NCI-H2029 treated with DMSO at 0.1 percent for 48 hours (cell line): ENCODE data around the gene ZNF586.
"Not testable (repeated sequence)": the region's sequence is repeated elsewhere in the genome, so short reads cannot be mapped to it uniquely, and the experiment has no call there.

Experiments
- DNase-seq: peaks from one replicate; lab custom pipeline; 2025; lab: John Stamatoyannopoulos, UW

ZNF586 gene

GRCh38 chr19:57796580-57796979, 27.1 kb downstream of the ZNF586 start:
- not testable (repeated sequence) for DNase-seq

DNA sequence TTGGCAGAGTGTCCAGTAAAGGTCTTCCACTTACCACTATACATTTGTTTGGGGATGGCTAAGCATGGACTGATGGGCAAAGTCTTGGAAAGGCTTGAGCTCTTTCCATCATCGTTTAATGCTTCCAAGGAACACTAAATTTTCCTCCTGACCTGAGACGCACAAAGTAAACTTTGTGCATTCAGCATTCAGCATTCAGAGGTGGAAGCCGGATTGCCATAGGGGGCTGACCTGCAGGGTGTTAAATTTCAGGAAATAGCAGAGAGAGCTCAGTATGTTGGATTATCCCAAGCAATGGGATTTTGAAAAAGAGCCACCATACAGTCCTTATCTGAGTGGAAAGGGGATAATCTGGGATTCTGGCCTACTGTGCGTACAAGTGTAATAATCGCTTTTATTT, 31.2 kb downstream of the ZNF586 start:
- no peak for DNase-seq

GRCh38 chr19:57802269-57802668, 32.8 kb downstream of the ZNF586 start:
- DNase-seq, result no peak

GRCh38 chr19:57803265-57803593, 33.8 kb downstream of the ZNF586 start:
- DNase-seq, result peak; percentile 20

- DNase-seq, result peak; percentile 76
These were observed 34.3 kb downstream of the ZNF586 start for GRCh38 chr19:57803594-57804325.

DNA sequence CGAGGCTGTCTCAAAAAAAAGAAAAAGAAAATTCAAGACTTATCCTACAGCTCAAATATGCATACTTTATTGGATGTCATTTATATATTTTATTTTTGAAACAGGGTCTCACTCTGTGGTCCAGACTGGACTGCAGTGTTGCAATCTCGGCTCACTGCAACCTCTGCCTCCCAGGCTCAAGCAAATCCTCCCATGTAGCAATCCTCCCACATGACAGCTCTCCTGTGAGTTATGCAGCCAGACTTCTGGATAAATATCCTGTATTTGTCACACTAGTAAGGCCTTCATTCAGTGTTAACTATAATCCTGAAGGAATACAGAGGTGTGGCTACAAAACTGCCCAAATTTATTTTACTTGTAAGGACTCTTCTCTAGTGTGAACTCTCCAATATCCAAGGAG, 38.1 kb downstream of the ZNF586 start:
- DNase-seq, result no peak

DNA sequence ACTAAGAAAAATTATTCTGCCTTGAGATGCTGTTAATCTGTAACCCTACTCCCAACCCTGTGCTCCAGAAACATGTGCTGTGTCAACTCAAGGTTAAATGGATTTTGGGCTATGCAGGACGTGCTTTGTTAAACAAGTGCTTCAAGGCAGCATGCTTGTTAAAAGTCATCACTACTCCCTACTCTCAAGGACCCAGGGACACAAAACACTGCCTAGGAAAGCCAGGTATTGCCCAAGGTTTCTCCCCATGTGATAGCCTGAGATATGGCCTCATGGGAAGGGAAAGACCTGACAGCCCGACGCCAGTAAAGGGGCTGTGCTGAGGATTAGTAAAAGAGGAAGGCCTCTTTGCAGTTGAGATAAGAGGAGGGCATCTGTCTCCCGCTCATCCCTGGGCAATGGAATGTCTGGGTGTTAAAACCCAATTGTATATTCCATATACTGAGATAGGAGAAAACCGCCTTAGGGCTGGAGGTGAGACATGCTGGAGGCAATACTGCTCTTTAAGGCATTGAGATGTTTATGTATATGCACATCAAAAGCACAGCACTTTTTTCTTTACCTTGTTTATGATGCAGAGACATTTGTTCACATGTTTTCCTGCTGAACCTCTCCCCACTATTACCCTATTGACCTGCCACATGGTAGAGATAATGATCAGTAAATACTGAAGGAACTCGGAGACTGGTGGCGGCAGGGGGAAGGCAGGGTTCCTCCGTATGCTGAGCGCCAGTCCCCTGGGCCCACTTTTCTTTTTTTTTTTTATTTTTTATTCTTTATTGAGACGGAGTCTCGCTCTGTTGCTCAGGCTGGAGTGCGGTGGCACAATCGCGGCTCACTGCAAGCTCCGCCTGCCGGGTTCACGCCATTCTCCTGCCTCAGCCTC, 41.2 kb downstream of the ZNF586 start:
- not testable (repeated sequence) for DNase-seq

DNA sequence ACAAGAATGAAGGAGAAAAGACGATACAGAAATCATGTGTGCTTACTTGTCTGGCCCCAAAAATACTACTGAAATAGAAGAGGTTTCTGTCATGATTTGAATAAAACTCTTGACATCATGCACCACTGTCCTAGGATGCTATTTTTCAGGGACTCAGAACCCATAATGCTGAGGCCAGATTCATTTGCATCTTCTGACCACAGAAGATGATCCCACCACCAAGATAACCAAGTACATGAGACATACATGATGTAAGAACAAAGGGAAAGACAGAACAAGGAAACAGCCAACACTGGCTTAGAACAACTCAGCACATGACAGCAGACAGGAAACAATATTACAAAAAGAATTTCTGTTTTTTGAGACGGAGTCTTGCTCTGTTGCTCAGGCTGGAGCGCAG, 42.8 kb downstream of the ZNF586 start:
- no peak for DNase-seq

DNA sequence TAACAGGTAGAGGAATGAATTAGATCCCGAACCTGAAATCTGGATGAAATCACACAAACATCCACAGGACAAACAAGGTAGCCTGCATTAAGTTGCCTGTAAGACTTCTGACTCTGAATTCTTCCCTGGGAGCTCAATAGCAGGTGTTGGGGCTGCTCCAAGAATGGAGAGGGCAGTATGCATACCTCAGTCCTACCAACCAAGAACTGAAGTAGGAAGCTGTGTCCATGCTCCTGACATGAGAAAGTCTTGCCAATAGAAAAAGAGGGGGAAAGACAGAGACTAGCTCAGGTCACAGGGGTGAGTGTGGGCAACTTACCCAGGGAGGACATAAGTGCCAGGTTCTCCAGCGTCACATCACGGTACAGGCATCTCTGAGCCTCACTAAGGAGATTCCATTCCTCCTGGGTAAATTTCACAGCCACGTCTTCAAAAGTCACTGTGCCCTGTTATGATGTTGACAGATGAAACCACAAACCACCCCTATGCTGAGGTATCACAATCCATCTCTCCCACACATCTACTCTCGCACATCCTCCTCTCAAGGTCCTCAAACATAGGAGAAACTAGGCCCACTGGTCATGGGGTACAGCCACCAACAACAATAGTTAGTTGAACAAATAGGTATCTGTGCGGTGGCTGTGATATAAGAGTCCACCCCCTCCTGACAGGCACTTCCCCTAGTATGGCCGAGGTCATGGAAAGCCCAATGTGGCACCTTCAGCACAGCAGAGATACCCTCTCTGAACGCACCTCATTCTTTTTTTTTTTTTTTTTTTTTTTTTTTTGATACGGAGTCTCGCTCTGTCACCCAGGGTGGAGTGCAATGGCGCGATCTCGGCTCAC, 43.7 kb downstream of the ZNF586 start:
- DNase-seq, result not testable (repeated sequence)

GRCh38 chr19:57813919-57814504, 44.5 kb downstream of the ZNF586 start:
- no peak for DNase-seq

- peak; percentile 90 for DNase-seq
These were observed 45.2 kb downstream of the ZNF586 start, which contains the start of gene ZNF552 for GRCh38 chr19:57814505-57815246. ZNF552 (minus strand) TSS chr19:57814913; CDS start chr19:57814743, 170 bp downstream.

GRCh38 chr19:57815247-57816075, 46.0 kb downstream of the ZNF586 start:
- DNase-seq, result no peak

- no peak for DNase-seq
These were observed 47.2 kb downstream of the ZNF586 start for GRCh38 chr19:57816652-57817051.

GRCh38 chr19:57817976-57818375, 48.5 kb downstream of the ZNF586 start:
- no peak for DNase-seq

- no peak for DNase-seq
These were observed 48.9 kb downstream of the ZNF586 start for GRCh38 chr19:57818378-57818777.

GRCh38 chr19:57819475-57820148, 50.1 kb downstream of the ZNF586 start:
- DNase-seq, result peak; percentile 78

- DNase-seq, result no peak
These were observed 51.1 kb downstream of the ZNF586 start for GRCh38 chr19:57820599-57820998.

DNA sequence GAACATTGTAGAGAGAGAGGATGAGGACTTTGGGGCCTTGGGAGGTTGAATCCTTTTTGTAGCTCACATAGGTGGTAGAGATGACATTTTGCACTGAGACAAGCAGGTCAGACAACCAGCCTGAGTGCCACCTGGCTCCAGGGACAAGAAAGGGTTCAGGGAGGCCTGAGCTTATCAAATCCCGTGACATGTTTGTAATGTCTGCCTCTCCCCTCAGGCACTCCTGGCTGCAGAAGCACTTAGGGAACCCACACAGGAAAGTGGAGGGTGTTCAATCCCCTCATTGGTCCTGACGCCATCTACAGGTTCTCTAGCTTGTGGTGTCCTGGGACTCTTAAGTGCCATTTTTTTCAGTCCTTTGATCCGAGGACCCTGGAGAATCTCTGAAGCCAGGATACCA, 51.6 kb downstream of the ZNF586 start:
- not testable (repeated sequence) for DNase-seq

DNA sequence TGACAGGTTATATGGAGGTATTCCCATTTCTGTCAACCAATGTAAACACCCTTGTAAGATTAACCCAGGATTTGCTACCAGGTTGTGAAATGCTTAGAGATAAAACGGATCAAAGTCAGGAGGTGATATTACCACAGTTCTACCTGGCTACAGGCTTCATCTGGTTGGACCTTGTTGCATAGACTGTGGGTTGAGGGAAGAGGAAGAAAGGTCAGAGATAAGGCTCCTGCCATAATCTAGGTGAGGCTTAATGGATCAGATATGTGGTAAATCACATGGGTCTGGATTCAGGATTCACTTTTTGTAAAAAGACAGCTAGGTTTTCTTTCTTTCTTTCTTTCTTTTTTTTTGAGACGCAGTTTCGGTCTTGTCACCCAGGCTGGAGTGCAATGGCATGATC, 52.0 kb downstream of the ZNF586 start:
- not testable (repeated sequence) for DNase-seq

DNA sequence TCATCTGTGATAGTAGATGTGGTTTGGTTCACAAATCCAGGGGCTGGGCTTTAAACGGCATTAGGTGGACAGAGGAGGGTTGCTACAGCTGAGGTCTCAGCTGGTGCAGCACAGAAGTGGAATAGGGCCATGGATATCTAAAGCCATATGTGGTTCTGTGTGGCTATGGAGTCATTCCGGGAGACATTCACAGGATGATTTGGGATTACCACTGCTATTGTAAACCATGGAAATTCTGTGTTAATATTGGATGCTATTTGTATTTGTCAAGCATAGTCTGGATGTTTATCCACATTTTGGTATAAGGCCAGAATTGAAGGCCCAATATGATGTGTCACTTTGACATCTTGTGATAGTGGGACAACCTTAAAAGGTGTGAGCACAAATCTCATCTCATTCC, 53.7 kb downstream of the ZNF586 start:
- not testable (repeated sequence) for DNase-seq
